Measurements from ENCODE around the gene ME1.
"Not testable (repeated sequence)": the region's sequence is repeated elsewhere in the genome, so short reads cannot be mapped to it uniquely, and the experiment has no call there.

Gene ME1

GRCh38 chr6:83270971-83271719 is 159.7 kb downstream of the ME1 start:
- peak; percentile 17 for DNase-seq (ENCODE audit: insufficient read length, low spot score)
- FAIRE-seq: peak; percentile 20

GRCh38 chr6:83265384-83265783 is 165.5 kb downstream of the ME1 start:
- DNase-seq (ENCODE audit: insufficient read length, low spot score): no peak
- FAIRE-seq: no peak

GRCh38 chr6:83260577-83260976 is 170.3 kb downstream of the ME1 start:
- no peak for DNase-seq (ENCODE audit: insufficient read length, low spot score)
- no peak for FAIRE-seq

GRCh38 chr6:83258517-83258916 is 172.3 kb downstream of the ME1 start:
- DNase-seq (ENCODE audit: insufficient read length, low spot score) (no peak), FAIRE-seq (no peak)

GRCh38 chr6:83257791-83258190 is 173.1 kb downstream of the ME1 start:
- FAIRE-seq: no peak
- DNase-seq (ENCODE audit: insufficient read length, low spot score): no peak

GRCh38 chr6:83256719-83257118 is 174.1 kb downstream of the ME1 start:
- not testable (repeated sequence) for DNase-seq (ENCODE audit: insufficient read length, low spot score); FAIRE-seq

GRCh38 chr6:83252719-83253118 is 178.1 kb downstream of the ME1 start:
- FAIRE-seq: no peak
- DNase-seq (ENCODE audit: insufficient read length, low spot score): peak; percentile 1

- FAIRE-seq (no peak), DNase-seq (ENCODE audit: insufficient read length, low spot score) (no peak)
Observed at GRCh38 chr6:83250235-83250634, 180.6 kb downstream of the ME1 start.

- DNase-seq (ENCODE audit: insufficient read length, low spot score) (no peak), FAIRE-seq (no peak)
Observed at GRCh38 chr6:83247471-83247870, 183.4 kb downstream of the ME1 start.

- FAIRE-seq (no peak), DNase-seq (ENCODE audit: insufficient read length, low spot score) (no peak)
Observed at GRCh38 chr6:83231146-83231545, 199.7 kb downstream of the ME1 start.

GRCh38 chr6:83226517-83226916 is 204.3 kb downstream of the ME1 start:
- no peak for DNase-seq (ENCODE audit: insufficient read length, low spot score)
- FAIRE-seq: no peak

GRCh38 chr6:83221889-83222479 is 208.9 kb downstream of the ME1 start:
- no peak for FAIRE-seq

GRCh38 chr6:83221276-83221675 is 209.6 kb downstream of the ME1 start:
- DNase-seq (ENCODE audit: insufficient read length, low spot score): no peak
- FAIRE-seq: no peak

More at GRCh38 chr6:83221889-83222479, 208.9 kb downstream of the ME1 start:
- peak; percentile 26 for DNase-seq (ENCODE audit: insufficient read length, low spot score)

- FAIRE-seq (no peak), DNase-seq (ENCODE audit: insufficient read length, low spot score) (no peak)
Observed at GRCh38 chr6:83220121-83220520, 210.7 kb downstream of the ME1 start.

GRCh38 chr6:83218646-83219045 is 212.2 kb downstream of the ME1 start:
- FAIRE-seq (no peak), DNase-seq (ENCODE audit: insufficient read length, low spot score) (no peak)

- no peak for DNase-seq (ENCODE audit: insufficient read length, low spot score)
Observed at GRCh38 chr6:83216806-83217205, 214.0 kb downstream of the ME1 start.

GRCh38 chr6:83215131-83216047 is 215.5 kb downstream of the ME1 start:
- FAIRE-seq (peak; percentile 57), DNase-seq (ENCODE audit: insufficient read length, low spot score) (peak; percentile 45)

More at GRCh38 chr6:83216806-83217205, 214.0 kb downstream of the ME1 start:
- FAIRE-seq: no peak

GRCh38 chr6:83202031-83202430 is 228.8 kb downstream of the ME1 start:
- FAIRE-seq: no peak
- no peak for DNase-seq (ENCODE audit: insufficient read length, low spot score)

- FAIRE-seq (peak; percentile 9), DNase-seq (ENCODE audit: insufficient read length, low spot score) (peak; percentile 48)
Observed at GRCh38 chr6:83199863-83200225, 231.0 kb downstream of the ME1 start.

- DNase-seq (ENCODE audit: insufficient read length, low spot score) (no peak), FAIRE-seq (no peak)
Observed at GRCh38 chr6:83199173-83199862, 231.5 kb downstream of the ME1 start.

Measured in HTR-8/SVneo (cell line).